MCF 10A (cell line): ENCODE results near the gene BANF1. TPM values are rescaled to one million over a fixed set of nuclear protein-coding genes. Genes with fewer than 3 reads are reported as not detected.

Experiments used
- BruUV-seq: library from RNA; stranded (reverse); fragments of 400-500 nt; replicated peaks from 2 replicates; lab custom pipeline; 2021; lab: Mats Ljungman, UMichigan
- CTCF ChIA-PET: fragments of 300-600 bp; sonication (Branson Sonifier 250); formaldehyde crosslinking; extraction: SDS; loops from one replicate; lab custom pipeline; 2021; ENCODE audit warnings: antibody characterized with exemption, inconsistent platforms; lab: Yijun Ruan, JAX
- POLR2A ChIA-PET: fragments of 300-600, 350-650 bp; sonication (Branson Sonifier 250); formaldehyde crosslinking; extraction: SDS; loops from one replicate; lab custom pipeline; 2020; ENCODE audit warnings: antibody characterized with exemption, inconsistent platforms; lab: Yijun Ruan, JAX
- DNase-seq: peaks from one replicate; pipeline ENCODE4 v3.0.0-alpha.2; 2018; ENCODE audit not compliant: unreplicated experiment
- H3K27ac Mint-ChIP-seq: one replicate; pipeline ENCODE4 v1.8.0; 2022; ENCODE audit warnings: mild to moderate bottlenecking, low read depth, mixed read lengths; ENCODE audit not compliant: unreplicated experiment
- H3K27me3 Mint-ChIP-seq: one replicate; pipeline ENCODE4 v1.8.0; 2022; ENCODE audit warnings: mixed read lengths; ENCODE audit not compliant: insufficient read depth, unreplicated experiment
- H3K36me3 Mint-ChIP-seq: one replicate; pipeline ENCODE4 v1.8.0; 2022; ENCODE audit warnings: mild to moderate bottlenecking, moderate library complexity, mixed read lengths; ENCODE audit not compliant: insufficient read depth, unreplicated experiment
- H3K4me1 Mint-ChIP-seq: one replicate; pipeline ENCODE4 v1.8.0; 2022; ENCODE audit warnings: mixed read lengths; ENCODE audit not compliant: insufficient read depth, unreplicated experiment
- H3K4me3 Mint-ChIP-seq: one replicate; pipeline ENCODE4 v1.8.0; 2022; ENCODE audit warnings: mild to moderate bottlenecking, moderate library complexity, mixed read lengths; ENCODE audit not compliant: unreplicated experiment
- H3K9me3 Mint-ChIP-seq: one replicate; pipeline ENCODE4 v1.8.0; 2022; ENCODE audit warnings: mixed read lengths; ENCODE audit not compliant: unreplicated experiment
- CTCF ChIP-seq: fragments of 200-600 bp; IDR thresholded peaks from one replicate; pipeline ENCODE4 v1.8.0; 2022; ENCODE audit warnings: antibody characterized with exemption, mild to moderate bottlenecking; ENCODE audit not compliant: unreplicated experiment
- intact Hi-C: fragments of 100-400 bp; cut with micrococcal nuclease; formaldehyde crosslinking; loops from 2 replicates; pipeline ENCODE4 v1.14.1; 2022
- total RNA-seq: library from RNA; stranded (reverse); gene quantifications from 2 replicates; pipeline ENCODE4 v1.2.3, GENCODE V29; 2022

The BANF1 gene
- total RNA-seq, 1 experiment from 2014 or later, result 198 TPM

- H3K36me3 Mint-ChIP-seq, result peaks cover 31% of the 10 kb centered on the region
These were observed 49.1 kb downstream of the BANF1 start for GRCh38 chr11:66051371-66051765.

GRCh38 chr11:66051766-66052663, 49.7 kb downstream of the BANF1 start, which contains the start of gene SF3B2:
SF3B2 (plus strand) TSS chr11:66052364; CDS start chr11:66052385, 21 bp downstream.
- TF ChIP-seq CTCF, result no peak
- peak within 1 kb of the TSS; percentile 97 for H3K4me3 Mint-ChIP-seq
- peak within 1 kb of the TSS; percentile 91 for H3K27ac Mint-ChIP-seq
- DNase-seq, result peak; percentile 98
- H3K9me3 Mint-ChIP-seq, result no peaks in the 10 kb centered on the region
- no peaks in the 10 kb centered on the region for H3K27me3 Mint-ChIP-seq
- H3K4me1 Mint-ChIP-seq, result peaks cover 5% of the 10 kb centered on the region
- intact Hi-C loops, result loop anchor here (10.0 kb wide), 1 partner anchor 47 kb away; the partner anchor contains the start of genes BANF1 and EIF1AD
- POLR2A ChIA-PET, result interaction anchor here (0.6 to 6.5 kb wide), 37 partner anchors 8 to 1990 kb away, joined by 3 to 69 read pairs (median 4); partner anchors contain the start of genes BANF1, CCDC85B, CFL1 and EIF1AD
- H3K36me3 Mint-ChIP-seq, result peaks cover 38% of the 10 kb centered on the region
- CTCF ChIA-PET, result interaction anchor here (0.5 to 6.1 kb wide), 8 partner anchors 14 to 379 kb away, joined by 3 to 75 read pairs (median 4); no protein-coding TSS in a partner anchor
- no TSS peak for BruUV-seq

More at GRCh38 chr11:66051371-66051765, 49.1 kb downstream of the BANF1 start:
- intact Hi-C loops, result loop anchor here (10.0 kb wide), 1 partner anchor 47 kb away; the partner anchor contains the start of genes BANF1 and EIF1AD
- peak overlapping the region; percentile 97 for H3K4me3 Mint-ChIP-seq
- H3K4me1 Mint-ChIP-seq, result peaks cover 5% of the 10 kb centered on the region
- no peaks in the 10 kb centered on the region for H3K9me3 Mint-ChIP-seq
- DNase-seq, result no peak
- TF ChIP-seq CTCF, result no peak
- H3K27me3 Mint-ChIP-seq, result no peaks in the 10 kb centered on the region
- TSS peak; percentile 96 for BruUV-seq
- peak overlapping the region; percentile 91 for H3K27ac Mint-ChIP-seq
- ChIA-PET CTCF (interaction anchor here (0.6 to 6.1 kb wide), 3 partner anchors 17 to 53 kb away, joined by 3 to 75 read pairs (median 4); no protein-coding TSS in a partner anchor), POLR2A (interaction anchor here (0.6 to 6.5 kb wide), 21 partner anchors 10 to 1991 kb away, joined by 3 to 69 read pairs (median 4); partner anchors contain the start of genes BANF1, CCDC85B, CFL1 and EIF1AD)

GRCh38 chr11:66052664-66052982, 50.3 kb downstream of the BANF1 start:
- ChIA-PET POLR2A (interaction anchor here (0.6 to 6.5 kb wide), 29 partner anchors 8 to 633 kb away, joined by 3 to 69 read pairs (median 4); partner anchors contain the start of genes BANF1, CCDC85B, CFL1 and EIF1AD), CTCF (interaction anchor here (0.6 to 6.1 kb wide), 7 partner anchors 11 to 378 kb away, joined by 3 to 75 read pairs (median 4); no protein-coding TSS in a partner anchor)
- peak overlapping the region; percentile 91 for H3K27ac Mint-ChIP-seq
- intact Hi-C loops, result loop anchor here (10.0 kb wide), 1 partner anchor 48 kb away; the partner anchor contains the start of genes BANF1 and EIF1AD
- H3K36me3 Mint-ChIP-seq, result peaks cover 44% of the 10 kb centered on the region
- no peak for DNase-seq
- no peaks in the 10 kb centered on the region for H3K27me3 Mint-ChIP-seq
- no peaks in the 10 kb centered on the region for H3K9me3 Mint-ChIP-seq
- TF ChIP-seq CTCF, result no peak
- BruUV-seq, result no TSS peak
- H3K4me1 Mint-ChIP-seq, result peaks cover 5% of the 10 kb centered on the region
- peak overlapping the region; percentile 97 for H3K4me3 Mint-ChIP-seq

Other genes starting within 250 kb of the BANF1 start
- 12.9 and 14.4 TPM in 2 replicates for gene AP5B1, start 221.5 kb upstream of the BANF1 start, total RNA-seq
- gene OVOL1, start 215.4 kb upstream of the BANF1 start, total RNA-seq, result not detected in 2 replicates
- gene SNX32, start 168.5 kb upstream of the BANF1 start, total RNA-seq, result not detected in 2 replicates
- 589 and 611 TPM in 2 replicates for gene CFL1, start 144.3 kb upstream of the BANF1 start, total RNA-seq
- 59.0 and 77.6 TPM in 2 replicates for gene MUS81, start 142.1 kb upstream of the BANF1 start, total RNA-seq
- 2.4 and 3.3 TPM in 2 replicates for gene EFEMP2, start 129.7 kb upstream of the BANF1 start, total RNA-seq
- not detected in 2 replicates for gene CTSW, start 122.7 kb upstream of the BANF1 start, total RNA-seq
- 79.8 and 80.8 TPM in 2 replicates for gene FIBP, start 114.0 kb upstream of the BANF1 start, total RNA-seq
- 16.4 and 20.8 TPM in 2 replicates for gene CCDC85B, start 111.8 kb upstream of the BANF1 start, total RNA-seq
- gene FOSL1, start 102.1 kb upstream of the BANF1 start, total RNA-seq, result 95.3 and 124 TPM in 2 replicates
- gene C11orf68, start 83.4 kb upstream of the BANF1 start, total RNA-seq, result 48.0 and 49.4 TPM in 2 replicates
- 162 and 167 TPM in 2 replicates for gene DRAP1, start 83.1 kb upstream of the BANF1 start, total RNA-seq
- not detected in 2 replicates for gene TSGA10IP, start 57.0 kb upstream of the BANF1 start, total RNA-seq
- 61.7 and 67.4 TPM in 2 replicates for gene SART1, start 40.8 kb upstream of the BANF1 start, total RNA-seq
- gene EIF1AD, start 346 bp upstream of the BANF1 start, total RNA-seq, result 21.7 and 33.5 TPM in 2 replicates
- gene CST6, start 9.5 kb downstream of the BANF1 start, total RNA-seq, result not detected in 2 replicates
- 0.61 and 0.79 TPM in 2 replicates for gene CATSPER1, start 24.0 kb downstream of the BANF1 start, total RNA-seq
- not detected in 2 replicates for gene GAL3ST3, start 46.7 kb downstream of the BANF1 start, total RNA-seq
- 241 and 317 TPM in 2 replicates for gene SF3B2, start 49.9 kb downstream of the BANF1 start, total RNA-seq
- 32.2 and 33.5 TPM in 2 replicates for gene PACS1, start 67.8 kb downstream of the BANF1 start, total RNA-seq